GM12872 (cell line): ENCODE data around the gene FNDC7.

Source experiments
- CTCF ChIP-seq: IDR thresholded peaks from 3 replicates; pipeline ENCODE4 v1.5.1; 2011; ENCODE audit warnings: low read depth, mild to moderate bottlenecking, low read length, moderate library complexity; ENCODE audit not compliant: insufficient read depth

FNDC7 gene

GRCh38 chr1:108704496-108704895 lies 8.2 kb upstream of the FNDC7 start:
- TF ChIP-seq CTCF, result no peak

- no peak for TF ChIP-seq CTCF
Observed at GRCh38 chr1:108706643-108707042, 6.1 kb upstream of the FNDC7 start.

- peak; percentile 59 for TF ChIP-seq CTCF
Observed at GRCh38 chr1:108708691-108709660, 3.7 kb upstream of the FNDC7 start.

GRCh38 chr1:108715932-108716331 lies 3.2 kb downstream of the FNDC7 start:
- no peak for TF ChIP-seq CTCF

GRCh38 chr1:108716437-108717230 lies 3.9 kb downstream of the FNDC7 start:
- TF ChIP-seq CTCF, result no peak

- no peak for TF ChIP-seq CTCF
Observed at GRCh38 chr1:108717774-108718316, 5.1 kb downstream of the FNDC7 start.
